Heart left ventricle (tissue), 16 donors: ENCODE results near the gene NTRK1. TPM values are rescaled to one million over a fixed set of nuclear protein-coding genes. Genes with fewer than 3 reads are reported as not detected.

Source experiments
- ATAC-seq, 4 donors: fragments of 200-7000 bp; cut with Tn5 transposase; one replicate each; pipeline ENCODE4 v1.9.1; 2020 to 2022; ENCODE audit warnings: moderate library complexity in 4 of 4, mild to moderate bottlenecking in 3 of 4, moderate number of reproducible peaks in 1 of 4
- DNase-seq, 5 donors: peaks; one replicate each; pipeline ENCODE4 v3.0.0-alpha.2; 2020
- H3K27ac ChIP-seq, 12 donors: fragments of 200-600 bp; sonication (generic) in 4 of 12; one replicate each; pipeline versions ENCODE4 v1.5.0 to v1.8.0; 2016 to 2022; ENCODE audit warnings: mild to moderate bottlenecking in 2 of 12
- H3K27me3 ChIP-seq, 9 donors: fragments of 200-600 bp; sonication (generic) in 2 of 9; one replicate each; pipeline versions ENCODE4 v1.5.1 to v1.8.0; 2016 to 2022; ENCODE audit warnings: mild to moderate bottlenecking in 3 of 9
- H3K36me3 ChIP-seq, 9 donors: fragments of 200-600 bp; sonication (generic) in 2 of 9; one replicate each; pipeline versions ENCODE4 v1.5.0 to v1.8.0; 2018 to 2022; ENCODE audit warnings: mild to moderate bottlenecking in 2 of 9
- H3K4me1 ChIP-seq, 12 donors: fragments of 200-600 bp; sonication (generic) in 4 of 12; one replicate each; pipeline versions ENCODE4 v1.5.0 to v1.8.0; 2016 to 2022; ENCODE audit warnings: mild to moderate bottlenecking in 3 of 12
- H3K4me3 ChIP-seq, 12 donors: fragments of 200-600 bp; sonication (generic) in 4 of 12; one replicate each; pipeline versions ENCODE4 v1.5.0 to v1.8.0; 2017 to 2022; ENCODE audit warnings: mild to moderate bottlenecking in 9 of 12, moderate library complexity in 4 of 12
- H3K9me3 ChIP-seq, 12 donors: fragments of 200-600 bp; sonication (generic) in 4 of 12; one replicate each; pipeline versions ENCODE4 v1.5.0 to v1.8.0; 2016 to 2022; ENCODE audit warnings: mild to moderate bottlenecking in 1 of 12
- POLR2A ChIP-seq, 2 donors: fragments of 450-650 bp; IDR thresholded peaks; one replicate each; pipeline ENCODE4 v1.6.1; 2017; ENCODE audit warnings: antibody characterized with exemption in 2 of 2, mild to moderate bottlenecking in 2 of 2, moderate library complexity in 2 of 2
- WGBS, 4 donors: extraction: QIAGEN DNeasy Blood & Tissue Kit in 2 of 4; methylation state at CpG; one replicate each; pipeline versions ENCODE4 v1.1.5 to v1.1.7; 2013 to 2018; 5-methylcytosine and 5-hydroxymethylcytosine counted together
- intact Hi-C, 10 donors: fragments of 100-400 bp; cut with DNase I; formaldehyde crosslinking; loops; one replicate each; pipeline versions ENCODE4 v1.11.1 to v1.14.2; 2022
- polyA plus RNA-seq, 2 donors: library from polyadenylated mRNA; stranded (reverse); fragments of 200-250 nt; gene quantifications; one replicate each; pipeline ENCODE4 v1.2.3, GENCODE V29; 2013
- total RNA-seq, 9 donors: library from RNA; depleted of rRNA in 2 of 9; stranded (reverse); fragments of >200 nt in 2 of 9; fragmentation: NEBNext Ultra II Directional in 3 of 9; extraction: Animal tissue kit (Norgen Biotek cat#: 25700) in 3 of 9; gene quantifications; one replicate each; pipeline versions ENCODE4 v1.1.0 to v1.2.4, GENCODE V29; 2016 to 2023
- TF ChIP-seq, protein P1 (sequence below), 12 donors: fragments of 200-600 bp; sonication (generic) in 4 of 12; IDR thresholded peaks; one replicate each; pipeline versions ENCODE4 v1.5.0 to v1.8.0; 2018 to 2022; ENCODE audit warnings: antibody characterized with exemption in 12 of 12, mild to moderate bottlenecking in 5 of 12
- donor health status: ischemic (EF 13 %, LVEDD 7.1; RV severe dilation, severe dysfunction).
- donor health status: healthy with polysubstance abuse.
- donor health status: DM: no; HTN: yes; CAD: no.
- donor health status: DM: no; HTN: no; CAD: no.
- donor health status: ischemic (EF 25% LVEDD 6.9; RV normal size, moderate dysfunction).
- donor health status: ischemic (EF 25% LVEDD 5.7; RV mildly dilated, moderate dysfunction).
- donor health status: healthy.
- donor health status: DM: yes; HTN: yes; CAD: no.
- donor health status: ischemic (EF 35%, LVEDD 5.7; RV mildly dilated, moderate dysfunction).
- donor health status: nonischemic (EF 11% LVEDD 7.7; RV severe dilation, severe dysfunction).
- donor health status: DM: yes; HTN: yes; CAD: no.
- donor health status: PGD.
- donor health status: ischemic (EF 29% LVEDD 5.4; RV normal size, mild dysfunction).
- donor health status: nonischemic (EF 23%, LVEDD 6.1; RV moderate dilation, normal function).

Gene NTRK1
- total and polyA plus RNA-seq, 11 donors: 0.22 to 1.6 (median 1.1) TPM

GRCh38 chr1:156832434-156832833 is 28.2 kb upstream of the NTRK1 start:
- Histone ChIP-seq H3K36me3 (no peaks in the 10 kb centered on the region), H3K4me3 (no peak overlapping the region), H3K27ac (no peak overlapping the region), H3K9me3 (no peaks in the 10 kb centered on the region), H3K27me3 (peaks cover 0 to 7% (median 2%) of the 10 kb centered on the region in 9 donors), H3K4me1 (peaks cover 0 to 5% (median 0%) of the 10 kb centered on the region in 12 donors)
- DNase-seq (no peak), ATAC-seq (no peak)
- WGBS, 4 donors: 63 to 76% (median 70%) methylated on average over 5 of the region's 5 CpGs
- TF ChIP-seq, protein P1, sequence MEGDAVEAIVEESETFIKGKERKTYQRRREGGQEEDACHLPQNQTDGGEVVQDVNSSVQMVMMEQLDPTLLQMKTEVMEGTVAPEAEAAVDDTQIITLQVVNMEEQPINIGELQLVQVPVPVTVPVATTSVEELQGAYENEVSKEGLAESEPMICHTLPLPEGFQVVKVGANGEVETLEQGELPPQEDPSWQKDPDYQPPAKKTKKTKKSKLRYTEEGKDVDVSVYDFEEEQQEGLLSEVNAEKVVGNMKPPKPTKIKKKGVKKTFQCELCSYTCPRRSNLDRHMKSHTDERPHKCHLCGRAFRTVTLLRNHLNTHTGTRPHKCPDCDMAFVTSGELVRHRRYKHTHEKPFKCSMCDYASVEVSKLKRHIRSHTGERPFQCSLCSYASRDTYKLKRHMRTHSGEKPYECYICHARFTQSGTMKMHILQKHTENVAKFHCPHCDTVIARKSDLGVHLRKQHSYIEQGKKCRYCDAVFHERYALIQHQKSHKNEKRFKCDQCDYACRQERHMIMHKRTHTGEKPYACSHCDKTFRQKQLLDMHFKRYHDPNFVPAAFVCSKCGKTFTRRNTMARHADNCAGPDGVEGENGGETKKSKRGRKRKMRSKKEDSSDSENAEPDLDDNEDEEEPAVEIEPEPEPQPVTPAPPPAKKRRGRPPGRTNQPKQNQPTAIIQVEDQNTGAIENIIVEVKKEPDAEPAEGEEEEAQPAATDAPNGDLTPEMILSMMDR (IDR thresholded peaks at IDR 0.05): no peak
- intact Hi-C loops: loop anchor here in 4 of 10 donors (5.0 to 10.0 kb wide), 3 partner anchors 52 to 92 kb away; partner anchors contain the start of gene LRRC71 (in 2 of the 4)

DNA sequence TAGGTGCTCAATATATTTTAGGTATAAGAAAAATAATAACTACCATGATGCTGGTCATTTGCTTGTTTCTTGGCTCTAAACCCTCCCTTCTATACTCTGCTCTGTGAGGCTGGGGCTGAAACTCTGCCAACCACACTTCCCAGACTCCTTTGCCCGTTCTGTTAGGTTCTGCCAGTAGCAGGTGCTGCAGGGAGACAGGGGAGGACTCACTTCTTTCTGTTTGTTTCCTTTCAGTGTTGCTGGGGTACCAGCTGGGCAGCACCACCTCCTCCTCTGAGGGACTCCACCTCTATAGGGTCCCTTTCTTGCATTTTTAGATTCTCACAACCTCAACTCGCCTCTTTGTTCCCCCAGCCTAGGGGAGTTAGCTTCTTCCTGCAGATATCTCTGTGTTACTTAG is 27.1 kb upstream of the NTRK1 start:
- Histone ChIP-seq H3K4me3 (no peak overlapping the region), H3K27me3 (peaks cover 0 to 14% (median 2%) of the 10 kb centered on the region in 9 donors), H3K36me3 (no peaks in the 10 kb centered on the region), H3K4me1 (peaks cover 0 to 5% (median 0%) of the 10 kb centered on the region in 12 donors), H3K27ac (no peak overlapping the region), H3K9me3 (no peaks in the 10 kb centered on the region)
- intact Hi-C loops: loop anchor here in 4 of 10 donors (5.0 to 10.0 kb wide), 3 partner anchors 51 to 91 kb away; partner anchors contain the start of gene LRRC71 (in 2 of the 4)
- ATAC-seq: peak in 2 of 4 donors; percentile 45 to 49
- 47 to 49% (median 48%) methylated on average over 2 of the region's 2 CpGs for WGBS, 4 donors
- DNase-seq: peak in 1 of 5 donors; percentile 42
- TF ChIP-seq, protein P1 (IDR thresholded peaks at IDR 0.05): no peak
- no peak for TF ChIP-seq POLR2A (IDR thresholded peaks at IDR 0.05)

DNA sequence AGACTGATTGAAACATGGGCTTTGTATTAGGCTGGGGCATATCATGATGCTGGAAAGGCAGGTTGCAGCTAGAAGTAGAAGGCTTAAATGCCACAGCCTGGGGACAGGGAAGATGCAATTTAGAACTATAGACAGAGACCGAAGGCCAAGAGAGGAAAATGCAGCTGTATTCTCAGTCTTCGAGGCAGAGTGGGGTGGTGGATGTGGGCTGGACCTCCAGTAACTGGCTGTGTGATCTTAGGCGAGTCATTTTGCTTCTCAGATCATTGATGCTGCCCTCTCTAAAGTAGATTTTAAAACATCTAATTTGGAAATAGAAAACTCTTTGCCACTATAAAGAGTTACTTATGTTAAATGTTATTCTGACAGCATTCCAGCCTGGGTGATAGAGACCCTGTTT is 26.3 kb upstream of the NTRK1 start:
- Histone ChIP-seq H3K9me3 (no peaks in the 10 kb centered on the region), H3K27ac (no peak overlapping the region), H3K4me1 (peaks cover 0 to 5% (median 0%) of the 10 kb centered on the region in 12 donors), H3K36me3 (no peaks in the 10 kb centered on the region), H3K27me3 (peaks cover 0 to 20% (median 4%) of the 10 kb centered on the region in 9 donors), H3K4me3 (no peak overlapping the region)
- 74 to 87% (median 84%) methylated on average over 3 of the region's 3 CpGs for WGBS, 4 donors
- intact Hi-C loops: loop anchor here in 4 of 10 donors (5.0 to 10.0 kb wide), 3 partner anchors 50 to 90 kb away; partner anchors contain the start of gene LRRC71 (in 2 of the 4)
- TF ChIP-seq, protein P1 (IDR thresholded peaks at IDR 0.05): no peak
- no peak for TF ChIP-seq POLR2A (IDR thresholded peaks at IDR 0.05)
- no peak for ATAC-seq
- no peak for DNase-seq

DNA sequence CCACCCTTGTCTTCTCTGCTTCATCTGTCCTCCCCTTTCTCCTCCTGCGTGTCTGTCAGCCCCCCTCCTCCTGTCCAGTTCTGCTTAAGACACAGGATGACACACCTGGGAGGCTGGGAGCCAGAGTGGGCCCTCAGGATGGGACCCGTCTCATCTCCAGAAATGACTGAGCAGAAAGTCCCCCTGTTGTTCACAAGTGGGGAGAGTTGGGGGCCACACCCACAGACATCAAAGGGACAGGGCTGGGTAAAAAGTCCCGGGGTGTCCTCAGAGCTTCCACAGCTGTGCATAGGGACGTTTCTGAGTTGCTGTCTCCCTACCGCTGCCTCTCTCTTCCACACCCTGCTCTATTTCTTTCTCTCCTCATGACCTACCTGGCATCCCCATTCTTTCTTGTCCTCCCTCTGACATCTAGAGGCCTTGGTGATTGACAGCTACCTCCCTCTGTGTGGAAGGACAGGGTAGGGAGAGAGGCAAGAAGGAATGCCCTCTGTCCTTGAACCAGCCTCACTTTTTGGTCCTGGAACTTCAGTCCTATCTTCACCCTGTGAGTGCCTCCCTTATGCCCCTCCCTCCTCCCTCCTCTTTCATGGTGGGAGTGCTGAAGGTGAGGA is 24.5 kb upstream of the NTRK1 start:
- intact Hi-C loops: loop anchor here in 6 of 10 donors (5.0 to 10.0 kb wide), 4 partner anchors 49 to 91 kb away; partner anchors contain the start of gene LRRC71 (in 1 of the 6)
- 63 to 75% (median 72%) methylated on average over 5 of the region's 5 CpGs for WGBS, 4 donors
- no peak for DNase-seq
- no peak overlapping the region for H3K27ac ChIP-seq
- no peaks in the 10 kb centered on the region for H3K36me3 ChIP-seq
- ATAC-seq: no peak
- no peak overlapping the region for H3K4me3 ChIP-seq
- TF ChIP-seq, protein P1 (IDR thresholded peaks at IDR 0.05): no peak
- no peak for TF ChIP-seq POLR2A (IDR thresholded peaks at IDR 0.05)
- no peaks in the 10 kb centered on the region for H3K9me3 ChIP-seq
- H3K27me3 ChIP-seq: peaks cover 0 to 35% (median 4%) of the 10 kb centered on the region in 9 donors
- H3K4me1 ChIP-seq: peaks cover 0 to 5% (median 0%) of the 10 kb centered on the region in 12 donors
